GM12878 (cell line): Measurements from ENCODE around the gene SMTNL2. TPM values are rescaled to one million over a fixed set of nuclear protein-coding genes. Genes with fewer than 3 reads are reported as not detected.

Experiments
- ATAC-seq: fragments of 200-7000 bp; cut with Tn5 transposase; 3 replicates; pipeline ENCODE4 v1.9.1; 2020; ENCODE audit warnings: mild to moderate bottlenecking, moderate library complexity
- BruUV-seq: library from RNA; stranded (reverse); fragments of 400-500 nt; replicated peaks from 2 replicates; lab custom pipeline; 2021; lab: Mats Ljungman, UMichigan
- CTCF ChIA-PET: fragments of 300-600 bp; sonication (Branson Sonifier 250); formaldehyde crosslinking; extraction: SDS; loops from one replicate; lab custom pipeline; 2021; ENCODE audit warnings: inconsistent platforms; lab: Yijun Ruan, JAX
- POLR2A ChIA-PET: fragments of 350-600 bp; formaldehyde crosslinking; extraction: SDS; loops from one replicate; lab custom pipeline; 2021; ENCODE audit warnings: inconsistent platforms; lab: Charles Lee
- RAD21 ChIA-PET: fragments of 300-600 bp; sonication (Branson Sonifier 250); formaldehyde crosslinking; loops from one replicate; lab custom pipeline; 2023; ENCODE audit warnings: antibody characterized with exemption; ENCODE audit not compliant: unreplicated experiment; lab: Charles Lee
- SMC1A ChIA-PET: fragments of 300-600 bp; sonication (Branson Sonifier 250); formaldehyde crosslinking; loops from one replicate; lab custom pipeline; 2023; ENCODE audit not compliant: unreplicated experiment, uncharacterized antibody; lab: Charles Lee
- DNase-seq: peaks from one replicate; pipeline ENCODE4 v3.0.0-alpha.2; 2011; ENCODE audit warnings: low read depth, low spot score
- FAIRE-seq: peaks from 3 replicates; lab custom pipeline; 2011; peaks lifted over from hg19 to GRCh38; lab: Jason Lieb, UNC
- H2AFZ ChIP-seq: 2 replicates; pipeline ENCODE4 v1.6.0; 2011; ENCODE audit warnings: low read depth, low read length, control low read depth; ENCODE audit not compliant: control insufficient read depth
- H3K27ac ChIP-seq: 2 replicates; pipeline ENCODE4 v1.5.1; 2011; ENCODE audit warnings: control low read depth; ENCODE audit not compliant: control insufficient read depth, insufficient read depth
- H3K27me3 ChIP-seq, 2 experiments: replicated peaks in 1 of 2; 2 replicates each; pipeline versions ENCODE4 v1.6.0 to v1.6.1; 2011; ENCODE audit warnings: low read length in 1 of 2; ENCODE audit not compliant: control insufficient read depth in 2 of 2, insufficient read depth in 2 of 2
- H3K36me3 ChIP-seq, 2 experiments: 2 replicates each; pipeline ENCODE4 v1.5.1; 2011; ENCODE audit warnings: low read length in 1 of 2; ENCODE audit not compliant: control insufficient read depth in 2 of 2, insufficient read depth in 2 of 2
- H3K4me1 ChIP-seq: 2 replicates; pipeline ENCODE4 v1.6.1; 2011; ENCODE audit warnings: mild to moderate bottlenecking, low read length, moderate library complexity, mixed read lengths; ENCODE audit not compliant: control insufficient read depth, insufficient read depth
- H3K4me2 ChIP-seq: 2 replicates; pipeline ENCODE4 v1.6.0; 2011; ENCODE audit warnings: control low read depth; ENCODE audit not compliant: control insufficient read depth, insufficient read depth
- H3K4me3 ChIP-seq: fragments of 200-600 bp; sonication (generic); 2 replicates; pipeline ENCODE4 v1.5.1; 2016
- H3K79me2 ChIP-seq: 2 replicates; pipeline ENCODE4 v1.6.0; 2011; ENCODE audit warnings: low read length; ENCODE audit not compliant: control insufficient read depth, insufficient read depth
- H3K9ac ChIP-seq: 2 replicates; pipeline ENCODE4 v1.8.0; 2011; ENCODE audit warnings: low read length, control low read depth, mixed read lengths; ENCODE audit not compliant: control insufficient read depth, insufficient read depth
- H3K9me3 ChIP-seq: replicated peaks from 3 replicates; pipeline ENCODE4 v1.5.1; 2011; ENCODE audit warnings: mild to moderate bottlenecking, low read length; ENCODE audit not compliant: control insufficient read depth, insufficient read depth
- H4K20me1 ChIP-seq: 2 replicates; pipeline ENCODE4 v1.6.0; 2011; ENCODE audit not compliant: control insufficient read depth, insufficient read depth
- ATF7 ChIP-seq: fragments of 450-650 bp; IDR thresholded peaks from 2 replicates; pipeline ENCODE4 v1.6.1; 2016; ENCODE audit warnings: low read depth, mild to moderate bottlenecking
- CEBPB ChIP-seq, 2 experiments: fragments of 150-350 bp in 1 of 2; IDR thresholded peaks; 2 replicates each; pipeline ENCODE4 v1.6.1; 2012 to 2014; ENCODE audit warnings: low read depth in 2 of 2, low read length in 2 of 2, borderline replicate concordance in 1 of 2, inconsistent platforms in 1 of 2
- CHD2 ChIP-seq: IDR thresholded peaks from 2 replicates; pipeline ENCODE4 v1.6.1; 2011; ENCODE audit warnings: low read depth, low read length, improper control_type of control experiment, borderline replicate concordance
- IRF4 ChIP-seq: IDR thresholded peaks from 2 replicates; pipeline ENCODE4 v1.6.1; 2011; ENCODE audit warnings: low read depth, low read length
- JUND ChIP-seq: IDR thresholded peaks from 2 replicates; pipeline ENCODE4 v1.6.1; 2012; ENCODE audit warnings: low read depth, mild to moderate bottlenecking, low read length, improper control_type of control experiment, moderate library complexity
- NFYA ChIP-seq: IDR thresholded peaks from 2 replicates; pipeline ENCODE4 v1.6.1; 2011; ENCODE audit warnings: low read depth, mild to moderate bottlenecking, low read length, improper control_type of control experiment, borderline replicate concordance
- RAD51 ChIP-seq: fragments of 450-650 bp; IDR thresholded peaks from 2 replicates; pipeline ENCODE4 v1.6.1; 2016; ENCODE audit warnings: moderate library complexity, mild to moderate bottlenecking, inconsistent platforms
- RBBP5 ChIP-seq: fragments of 200-600 bp; sonication (generic); conservative IDR thresholded peaks from 2 replicates; pipeline ENCODE4 v1.6.1; 2016
- SMC3 ChIP-seq: IDR thresholded peaks from 2 replicates; pipeline ENCODE4 v1.6.1; 2011; ENCODE audit warnings: low read length, improper control_type of control experiment, borderline replicate concordance
- SP1 ChIP-seq: IDR thresholded peaks from one replicate; pipeline ENCODE4 v1.6.1; 2011; ENCODE audit warnings: low read depth, low read length
- SPI1 ChIP-seq: IDR thresholded peaks from 2 replicates; pipeline ENCODE4 v1.6.1; 2011; ENCODE audit warnings: low read depth, mild to moderate bottlenecking, low read length, moderate library complexity, borderline replicate concordance; ENCODE audit not compliant: insufficient read depth
- SREBF1 ChIP-seq: IDR thresholded peaks from 2 replicates; pipeline ENCODE4 v1.6.1; 2012; ENCODE audit warnings: mild to moderate bottlenecking, low read length
- STAT1 ChIP-seq: fragments of 450-650 bp; conservative IDR thresholded peaks from 2 replicates; pipeline ENCODE4 v1.6.1; 2014; ENCODE audit warnings: antibody characterized with exemption, mild to moderate bottlenecking
- YY1 ChIP-seq: IDR thresholded peaks from 2 replicates; pipeline ENCODE4 v1.6.1; 2011; ENCODE audit warnings: low read depth, mild to moderate bottlenecking, low read length
- WGBS: methylation state at CpG from one replicate; pipeline ENCODE4 v1.1.6; 2016; ENCODE audit warnings: low lambda C conversion rate; ENCODE audit not compliant: insufficient replicate concordance, insufficient coverage; ENCODE audit errors: missing lambda C conversion rate; 5-methylcytosine and 5-hydroxymethylcytosine counted together
- in situ Hi-C: fragments of 300-500 bp; cut with MboI; formaldehyde crosslinking; loops from 9 replicates; pipeline ENCODE4 v1.14.3; 2018; ENCODE audit warnings: mixed read lengths
- intact Hi-C: fragments of 100-400 bp; cut with micrococcal nuclease; formaldehyde crosslinking; loops from one replicate; pipeline ENCODE4 v1.14.2; 2022; ENCODE audit not compliant: unreplicated experiment
- polyA plus RNA-seq, 11 experiments: library from polyadenylated mRNA; depleted of rRNA in 4 of 11; unstranded in 6 of 11; stranded (reverse) in 5 of 11; fragments of >200 nt; fragmentation: Nextera tagmentation in 4 of 11; fragmentation: Illumina TruSeq in 1 of 11; extraction: Ambion mirVana in 4 of 11; extraction: Trizol in 1 of 11; gene quantifications; 1 replicate in 1 of 11; 2 replicates in 10 of 11; pipeline versions ENCODE4 v1.2.1 to v1.2.3, GENCODE V29; 2011 to 2016; ENCODE audit warnings: inconsistent platforms in 2 of 11, missing spikeins in 2 of 11, low read depth in 1 of 11
- total RNA-seq, 4 experiments: library from RNA; depleted of rRNA in 3 of 4; stranded (reverse); fragments of >200 nt in 3 of 4; fragmentation: Illumina TruSeq in 1 of 4; extraction: Trizol in 1 of 4; gene quantifications; 2 replicates each; pipeline versions ENCODE4 v1.2.1 to v1.2.3, GENCODE V29; 2013 to 2021
- TF ChIP-seq, protein P1 (sequence below): fragments of 450-650 bp; conservative IDR thresholded peaks from 2 replicates; pipeline ENCODE4 v1.6.1; 2017; ENCODE audit warnings: mild to moderate bottlenecking, moderate library complexity

SMTNL2 gene
- total and polyA plus RNA-seq, 10 of the 15 experiments (the other 5 are each of a cell fraction or from before 2014, with no cell fraction given): not detected

DNA sequence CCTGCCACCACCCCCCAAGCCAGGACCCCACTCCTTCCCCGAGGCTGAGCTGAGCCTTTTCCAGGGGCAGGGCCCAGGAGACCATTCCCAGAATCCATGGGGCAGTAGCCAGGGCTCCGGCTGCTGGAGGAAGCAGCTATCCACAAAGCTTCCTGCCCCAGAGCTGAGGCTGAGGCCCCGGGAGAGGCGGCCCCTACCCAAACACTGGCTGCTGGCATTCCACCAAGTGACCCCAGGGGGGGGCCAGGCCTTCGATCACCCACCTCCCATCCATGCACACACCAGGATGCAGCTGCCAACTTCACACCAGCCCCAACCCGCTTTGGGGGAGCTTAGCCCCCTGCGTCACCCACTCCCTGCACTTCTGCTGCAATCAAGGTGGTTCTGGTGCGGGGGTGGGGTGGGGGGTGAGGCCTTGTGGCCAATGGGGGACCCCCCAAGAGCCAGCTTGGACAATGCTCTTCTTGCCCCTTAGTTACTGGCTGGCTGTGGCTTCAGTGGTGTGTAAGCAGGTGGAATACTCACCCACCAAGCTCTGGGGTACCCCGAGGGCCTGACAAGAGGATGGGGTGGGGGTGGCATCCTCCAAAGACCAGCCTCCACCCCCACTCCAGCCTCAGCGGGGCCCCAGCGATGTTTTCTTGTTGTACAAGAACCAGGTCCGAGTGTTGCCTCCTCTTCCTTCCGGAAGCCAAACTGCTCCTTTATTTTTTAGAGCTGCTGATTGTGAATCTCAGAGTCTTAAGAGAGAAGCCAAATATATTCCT is 45.9 kb upstream of the SMTNL2 start (continued):
- TF ChIP-seq CEBPB (IDR thresholded peaks at IDR 0.05; ENCODE audit: borderline replicate concordance in 1 of 2, low read depth in 2 of 2, low read length in 2 of 2): no peak
- TF ChIP-seq, all 136 proteins: peak for 0

DNA sequence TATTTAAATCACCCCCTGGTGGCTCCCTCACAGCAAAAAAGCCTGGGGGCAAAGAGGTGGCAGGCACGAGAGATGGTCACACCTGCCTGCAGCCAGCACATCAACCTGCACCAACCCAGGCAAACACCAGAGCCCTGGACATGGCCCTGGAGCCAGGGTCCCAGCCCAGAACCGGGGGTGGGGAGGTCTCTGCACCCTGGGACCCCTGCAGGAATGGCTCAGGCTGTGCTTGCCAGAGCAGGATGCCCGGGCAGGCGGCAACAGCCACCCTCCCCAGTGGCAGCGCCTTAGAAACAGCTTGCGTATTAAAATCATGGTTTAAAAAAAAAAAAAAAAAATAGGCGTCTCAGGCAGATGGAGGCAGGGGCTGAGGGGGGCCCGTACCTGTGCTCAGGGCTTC is 45.3 kb upstream of the SMTNL2 start:
- FAIRE-seq: no peak
- H3K4me2 ChIP-seq: no peak overlapping the region
- DNase-seq: no peak
- H3K79me2 ChIP-seq: no peaks in the 10 kb centered on the region
- H3K9me3 ChIP-seq: no peaks in the 10 kb centered on the region
- POLR2A ChIA-PET: interaction anchor here (0.6 kb wide), 1 partner anchor 163 kb away, joined by 3 read pairs; no protein-coding TSS in a partner anchor
- no TSS peak for BruUV-seq
- RAD21 ChIA-PET: interaction anchor here (1.1 kb wide), 1 partner anchor 117 kb away, joined by 4 read pairs; no protein-coding TSS in a partner anchor
- no peaks in the 10 kb centered on the region for H3K27me3 ChIP-seq
- H3K36me3 ChIP-seq: peaks cover 0 to 37% of the 10 kb centered on the region in 2 experiments; a peak in 3 of 4 replicates
- H3K9ac ChIP-seq: no peak overlapping the region
- intact Hi-C loops: no loop called here
- H4K20me1 ChIP-seq: no peaks in the 10 kb centered on the region
- no peak overlapping the region for H3K27ac ChIP-seq
- H3K4me1 ChIP-seq: no peaks in the 10 kb centered on the region
- no peak for ATAC-seq
- CTCF ChIA-PET: no interaction called here
- H2AFZ ChIP-seq: no peak overlapping the region
- TF ChIP-seq JUND (no peak), STAT1 (no peak), YY1 (no peak), CHD2 (no peak), SPI1 (no peak), SMC3 (no peak), IRF4 (no peak), SP1 (no peak), ATF7 (no peak), RBBP5 (no peak), NFYA (no peak), RAD51 (no peak), SREBF1 (no peak)
- TF ChIP-seq, protein P1, sequence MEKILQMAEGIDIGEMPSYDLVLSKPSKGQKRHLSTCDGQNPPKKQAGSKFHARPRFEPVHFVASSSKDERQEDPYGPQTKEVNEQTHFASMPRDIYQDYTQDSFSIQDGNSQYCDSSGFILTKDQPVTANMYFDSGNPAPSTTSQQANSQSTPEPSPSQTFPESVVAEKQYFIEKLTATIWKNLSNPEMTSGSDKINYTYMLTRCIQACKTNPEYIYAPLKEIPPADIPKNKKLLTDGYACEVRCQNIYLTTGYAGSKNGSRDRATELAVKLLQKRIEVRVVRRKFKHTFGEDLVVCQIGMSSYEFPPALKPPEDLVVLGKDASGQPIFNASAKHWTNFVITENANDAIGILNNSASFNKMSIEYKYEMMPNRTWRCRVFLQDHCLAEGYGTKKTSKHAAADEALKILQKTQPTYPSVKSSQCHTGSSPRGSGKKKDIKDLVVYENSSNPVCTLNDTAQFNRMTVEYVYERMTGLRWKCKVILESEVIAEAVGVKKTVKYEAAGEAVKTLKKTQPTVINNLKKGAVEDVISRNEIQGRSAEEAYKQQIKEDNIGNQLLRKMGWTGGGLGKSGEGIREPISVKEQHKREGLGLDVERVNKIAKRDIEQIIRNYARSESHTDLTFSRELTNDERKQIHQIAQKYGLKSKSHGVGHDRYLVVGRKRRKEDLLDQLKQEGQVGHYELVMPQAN: no peak
- in situ Hi-C loops: no loop called here
- SMC1A ChIA-PET: no interaction called here
- 84% methylated on average over 7 of the region's 8 CpGs for WGBS
- H3K4me3 ChIP-seq: no peak overlapping the region
